Motor neuron (in vitro differentiated cells): Measurements from ENCODE around the gene GNGT1. TPM values are rescaled to one million over a fixed set of nuclear protein-coding genes. Genes with fewer than 3 reads are reported as not detected.

ENCODE experiments used
- ATAC-seq, 8 experiments: fragments of 200-7000 bp; cut with Tn5 transposase; replicated peaks in 6 of 8; 2 replicates each; pipeline ENCODE4 v1.8.0; 2021; ENCODE audit warnings: mild to moderate bottlenecking in 8 of 8, moderate library complexity in 8 of 8
- H3K27ac ChIP-seq, 2 donors: fragments of 250-450 bp; sonication (Bioruptor Pico); 2 replicates each; pipeline ENCODE4 v1.9.0; 2021; ENCODE audit warnings: antibody characterized with exemption in 2 of 2, mild to moderate bottlenecking in 2 of 2, moderate library complexity in 1 of 2
- H3K4me1 ChIP-seq, 2 donors: fragments of 250-450 bp; sonication (Bioruptor Pico); replicated peaks in 1 of 2; 2 replicates each; pipeline ENCODE4 v1.6.1; 2021; ENCODE audit warnings: antibody characterized with exemption in 2 of 2, mild to moderate bottlenecking in 2 of 2, moderate library complexity in 1 of 2
- H3K4me3 ChIP-seq, 5 donors: fragments of 250-450 bp; sonication (Bioruptor Pico); 2 replicates each; pipeline ENCODE4 v1.9.0; 2021; ENCODE audit warnings: antibody characterized with exemption in 5 of 5, mild to moderate bottlenecking in 5 of 5, moderate library complexity in 4 of 5
- WGBS, 10 experiments: fragments of 450-650 bp; shearing (Covaris generic); methylation state at CpG; one replicate each; pipeline ENCODE4 v1.0.0; 2022; 5-methylcytosine and 5-hydroxymethylcytosine counted together
- in situ Hi-C, 9 experiments: fragments of 400-800 bp; cut with MboI; loops; one replicate each; pipeline ENCODE4 v1.15.0; 2021; ENCODE audit warnings: low sequenced_read_pairs in 9 of 9, low pct_unique_long_range_greater_than_20kb in 2 of 9; ENCODE audit not compliant: unreplicated experiment in 9 of 9
- total RNA-seq, 8 experiments: library from RNA; unstranded; fragments of 300-600 nt; gene quantifications; 2 replicates each; pipeline versions ENCODE4 v1.2.3 to v1.2.4, GENCODE V29; 2022

GNGT1 gene
- total RNA-seq, 8 experiments from 2014 or later = 0.67 to 2.3 (median 1.8) TPM; not detected in 4

- 62 to 100% (median 90%) methylated on average over 1 to 3 of the region's 3 CpGs; no CpG with 5 or more reads in 1 of the 10 experiments for WGBS, 10 experiments
- H3K4me3 ChIP-seq = no peak overlapping the region
- no peaks in the 10 kb centered on the region for H3K4me1 ChIP-seq
- in situ Hi-C loops = no loop called here
- ATAC-seq = no peak
- H3K27ac ChIP-seq = no peak overlapping the region
Measured at GRCh38 chr7:93933156-93933555, 26.8 kb downstream of the GNGT1 start.

GRCh38 chr7:93935102-93935501, 28.7 kb downstream of the GNGT1 start:
- in situ Hi-C loops = no loop called here
- Histone ChIP-seq H3K4me3 (no peak overlapping the region), H3K27ac (no peak overlapping the region), H3K4me1 (no peaks in the 10 kb centered on the region)
- 50 to 100% (median 78%) methylated on average over 1 to 2 of the region's 2 CpGs for WGBS, 10 experiments
- ATAC-seq = no peak

- no peak overlapping the region for H3K4me3 ChIP-seq
- WGBS, 10 experiments = 20 to 100% (median 90%) methylated on average over 1 of the region's 1 CpG; no CpG with 5 or more reads in 2 of the 10 experiments
- ATAC-seq = peak in 2 of 8 experiments; percentile 67 to 78
- no peak overlapping the region for H3K27ac ChIP-seq
- in situ Hi-C loops = no loop called here
- no peaks in the 10 kb centered on the region for H3K4me1 ChIP-seq
Measured at GRCh38 chr7:93937818-93938217, 31.5 kb downstream of the GNGT1 start.

- Histone ChIP-seq H3K4me1 (no peaks in the 10 kb centered on the region), H3K4me3 (no peak overlapping the region), H3K27ac (no peak overlapping the region)
- ATAC-seq = peak in 2 of 8 experiments; percentile 18 to 58
- in situ Hi-C loops = no loop called here
Measured at GRCh38 chr7:93938293-93938692, 31.9 kb downstream of the GNGT1 start.

- H3K27ac ChIP-seq = no peak overlapping the region
- 45 to 100% (median 81%) methylated on average over 1 to 2 of the region's 2 CpGs; no CpG with 5 or more reads in 2 of the 10 experiments for WGBS, 10 experiments
- H3K4me1 ChIP-seq = no peaks in the 10 kb centered on the region
- in situ Hi-C loops = no loop called here
- H3K4me3 ChIP-seq = no peak overlapping the region
- ATAC-seq = no peak
Measured at GRCh38 chr7:93941945-93942344, 35.6 kb downstream of the GNGT1 start.

- Histone ChIP-seq H3K4me3 (no peak overlapping the region), H3K27ac (no peak overlapping the region), H3K4me1 (no peaks in the 10 kb centered on the region)
- 48 to 100% (median 82%) methylated on average over 1 to 4 of the region's 4 CpGs for WGBS, 10 experiments
- in situ Hi-C loops = no loop called here
- ATAC-seq = no peak
Measured at GRCh38 chr7:93943816-93944540, 37.6 kb downstream of the GNGT1 start.

- peak in 1 of 8 experiments; percentile 20 for ATAC-seq
- H3K4me1 ChIP-seq = no peaks in the 10 kb centered on the region
- in situ Hi-C loops = no loop called here
- no peak overlapping the region for H3K27ac ChIP-seq
- H3K4me3 ChIP-seq = no peak overlapping the region
- 0 to 80% (median 31%) methylated on average over 1 of the region's 1 CpG; no CpG with 5 or more reads in 2 of the 10 experiments for WGBS, 10 experiments
Measured at GRCh38 chr7:93944673-93945072, 38.3 kb downstream of the GNGT1 start.

GRCh38 chr7:93945083-93945482, 38.7 kb downstream of the GNGT1 start:
- Histone ChIP-seq H3K27ac (no peak overlapping the region), H3K4me3 (no peak overlapping the region), H3K4me1 (no peaks in the 10 kb centered on the region)
- 0 to 90% (median 50%) methylated on average over 1 to 3 of the region's 3 CpGs for WGBS, 10 experiments
- no peak for ATAC-seq
- in situ Hi-C loops = no loop called here

GRCh38 chr7:93945756-93946535, 39.6 kb downstream of the GNGT1 start:
- no peaks in the 10 kb centered on the region for H3K4me1 ChIP-seq
- no peak overlapping the region for H3K27ac ChIP-seq
- H3K4me3 ChIP-seq = no peak overlapping the region
- no peak for ATAC-seq
- in situ Hi-C loops = no loop called here
- 76 to 100% (median 89%) methylated on average over 1 to 5 of the region's 5 CpGs for WGBS, 10 experiments

GRCh38 chr7:93948106-93948505, 41.7 kb downstream of the GNGT1 start:
- no peaks in the 10 kb centered on the region for H3K4me1 ChIP-seq
- no peak overlapping the region for H3K4me3 ChIP-seq
- no peak for ATAC-seq
- 0 to 100% (median 60%) methylated on average over 1 of the region's 1 CpG; no CpG with 5 or more reads in 1 of the 10 experiments for WGBS, 10 experiments
- in situ Hi-C loops = no loop called here
- no peak overlapping the region for H3K27ac ChIP-seq

- no peak for ATAC-seq
- WGBS, 10 experiments = 0 to 100% (median 80%) methylated on average over 1 of the region's 2 CpGs; no CpG with 5 or more reads in 5 of the 10 experiments
- H3K4me1 ChIP-seq = no peaks in the 10 kb centered on the region
- H3K4me3 ChIP-seq = no peak overlapping the region
- no peak overlapping the region for H3K27ac ChIP-seq
- in situ Hi-C loops = no loop called here
Measured at GRCh38 chr7:93948873-93949272, 42.5 kb downstream of the GNGT1 start.

- WGBS, 10 experiments = 0 to 100% (median 64%) methylated on average over 1 of the region's 1 CpG; no CpG with 5 or more reads in 3 of the 10 experiments
- peak in 7 of 8 experiments; percentile 62 to 91 (median 84) for ATAC-seq
- in situ Hi-C loops = no loop called here
- Histone ChIP-seq H3K4me1 (no peaks in the 10 kb centered on the region), H3K27ac (no peak overlapping the region), H3K4me3 (no peak overlapping the region)
Measured at GRCh38 chr7:93949423-93949822, 43.1 kb downstream of the GNGT1 start.

GRCh38 chr7:93955304-93955703, 48.9 kb downstream of the GNGT1 start:
- in situ Hi-C loops = no loop called here
- Histone ChIP-seq H3K4me3 (no peak overlapping the region), H3K27ac (no peak overlapping the region), H3K4me1 (no peaks in the 10 kb centered on the region)
- no peak for ATAC-seq
- 58 to 100% (median 79%) methylated on average over 1 to 2 of the region's 2 CpGs; no CpG with 5 or more reads in 2 of the 10 experiments for WGBS, 10 experiments
